H1 (cell line): ENCODE data around the gene CD247. TPM values are rescaled to one million over a fixed set of nuclear protein-coding genes. Genes with fewer than 3 reads are reported as not detected.
A peak's percentile ranks its signal among the peaks of the same experiment; 100 is the strongest.

Source experiments
- CTCF ChIA-PET: fragments of 300-600 bp; sonication (Branson Sonifier 250); formaldehyde crosslinking; loops from one replicate; lab custom pipeline; 2021; ENCODE audit not compliant: partially characterized antibody; lab: Charles Lee
- POLR2A ChIA-PET: fragments of 300-600 bp; sonication (Branson Sonifier 250); formaldehyde crosslinking; loops from one replicate; lab custom pipeline; 2021; ENCODE audit warnings: inconsistent platforms; ENCODE audit not compliant: partially characterized antibody; lab: Charles Lee
- DNase-seq, 2 experiments: peaks; one replicate each; pipeline versions ENCODE4 v3.0.0 to v3.0.0-alpha.2; 2010 to 2022; ENCODE audit warnings: low spot score in 2 of 2, low read depth in 1 of 2, mixed read lengths in 1 of 2
- FAIRE-seq: peaks from 2 replicates; lab custom pipeline; 2011; peaks lifted over from hg19 to GRCh38; lab: Jason Lieb, UNC
- H2AFZ ChIP-seq: 2 replicates; pipeline ENCODE4 v1.8.1; 2012; ENCODE audit warnings: low read length, inconsistent platforms
- H2AK5ac ChIP-seq: 2 replicates; pipeline ENCODE4 v1.6.1; 2013; ENCODE audit warnings: low read depth, low read length
- H2BK120ac ChIP-seq: replicated peaks from 2 replicates; pipeline ENCODE3; 2013; ENCODE audit warnings: low read depth, low read length, inconsistent platforms
- H2BK12ac ChIP-seq: 2 replicates; pipeline ENCODE4 v1.6.1; 2013; ENCODE audit warnings: low read depth, low read length
- H2BK15ac ChIP-seq: 2 replicates; pipeline ENCODE4 v1.6.1; 2013; ENCODE audit warnings: low read length
- H2BK20ac ChIP-seq: 2 replicates; pipeline ENCODE4 v1.6.1; 2013; ENCODE audit warnings: low read length
- H2BK5ac ChIP-seq: 2 replicates; pipeline ENCODE4 v1.6.1; 2013; ENCODE audit warnings: low read depth, low read length
- H3K14ac ChIP-seq: 2 replicates; pipeline ENCODE4 v1.6.1; 2013; ENCODE audit warnings: inconsistent platforms; ENCODE audit not compliant: insufficient read length
- H3K18ac ChIP-seq: 2 replicates; pipeline ENCODE4 v1.6.1; 2013; ENCODE audit warnings: low read length; ENCODE audit errors: extremely low read depth
- H3K23ac ChIP-seq: 2 replicates; pipeline ENCODE4 v1.6.1; 2013; ENCODE audit warnings: inconsistent platforms; ENCODE audit not compliant: insufficient read length
- H3K23me2 ChIP-seq: 2 replicates; pipeline ENCODE4 v1.6.1; 2013; ENCODE audit warnings: low read depth, low read length
- H3K27ac ChIP-seq: 2 replicates; pipeline ENCODE4 v1.6.1; 2011; ENCODE audit warnings: low read depth, low read length, inconsistent platforms
- H3K27me3 ChIP-seq, 4 experiments: replicated peaks in 1 of 4; 1 replicate in 1 of 4; 2 replicates in 3 of 4; pipeline versions ENCODE4 v1.6.1 to v1.8.1; 2011 to 2013; ENCODE audit warnings: low read length in 3 of 4, mild to moderate bottlenecking in 3 of 4, inconsistent platforms in 2 of 4, mixed read lengths in 2 of 4, moderate library complexity in 1 of 4; ENCODE audit not compliant: control insufficient read depth in 3 of 4, insufficient read depth in 3 of 4; ENCODE audit errors: extremely low read depth in 1 of 4
- H3K36me3 ChIP-seq, 4 experiments: 2 replicates each; pipeline versions ENCODE4 v1.6.1 to v1.8.1; 2011 to 2013; ENCODE audit warnings: mild to moderate bottlenecking in 4 of 4, low read length in 3 of 4, moderate library complexity in 2 of 4, control low read depth in 1 of 4, inconsistent platforms in 1 of 4; ENCODE audit not compliant: insufficient read depth in 4 of 4, control insufficient read depth in 2 of 4
- H3K4ac ChIP-seq: replicated peaks from 2 replicates; pipeline ENCODE3; 2013; ENCODE audit warnings: low read length, low read depth, mixed read lengths, inconsistent platforms; ENCODE audit not compliant: insufficient read length
- H3K4me1 ChIP-seq, 4 experiments: replicated peaks in 1 of 4; 1 replicate in 1 of 4; 2 replicates in 3 of 4; pipeline versions ENCODE4 v1.6.1 to v1.8.1; 2011 to 2013; ENCODE audit warnings: low read length in 3 of 4, inconsistent platforms in 2 of 4, mixed read lengths in 1 of 4; ENCODE audit not compliant: insufficient read depth in 4 of 4, control insufficient read depth in 3 of 4
- H3K4me2 ChIP-seq, 2 experiments: 2 replicates each; pipeline versions ENCODE4 v1.6.1 to v1.8.1; 2011 to 2013; ENCODE audit warnings: low read depth in 2 of 2, low read length in 2 of 2, control low read depth in 1 of 2, inconsistent platforms in 1 of 2, mild to moderate bottlenecking in 1 of 2; ENCODE audit not compliant: insufficient read depth in 1 of 2
- H3K4me3 ChIP-seq, 4 experiments: fragments of 200-600, 300-600 bp in 1 of 4; sonication (generic), shearing (Covaris generic), sonication (Bioruptor Twin) in 1 of 4; 2 replicates each; pipeline versions ENCODE4 v1.5.1 to v1.8.1; 2011 to 2016; ENCODE audit warnings: low read length in 4 of 4, low read depth in 3 of 4, control low read depth in 2 of 4, inconsistent platforms in 2 of 4, mild to moderate bottlenecking in 2 of 4, mixed read lengths in 1 of 4, moderate library complexity in 1 of 4; ENCODE audit not compliant: insufficient read depth in 2 of 4; ENCODE audit errors: extremely low read depth in 1 of 4
- H3K56ac ChIP-seq: replicated peaks from 2 replicates; pipeline ENCODE3; 2013; ENCODE audit warnings: low read depth, mild to moderate bottlenecking, mixed read lengths, low read length, inconsistent platforms; ENCODE audit not compliant: insufficient read length
- H3K79me1 ChIP-seq: 2 replicates; pipeline ENCODE4 v1.6.1; 2013; ENCODE audit warnings: low read depth, low read length, control low read depth
- H3K79me2 ChIP-seq, 2 experiments: 2 replicates each; pipeline versions ENCODE4 v1.6.1 to v1.8.1; 2012 to 2013; ENCODE audit warnings: low read length in 2 of 2, mild to moderate bottlenecking in 2 of 2, inconsistent platforms in 1 of 2; ENCODE audit not compliant: insufficient read depth in 2 of 2, control insufficient read depth in 1 of 2
- H3K9ac ChIP-seq, 4 experiments: replicated peaks in 1 of 4; 1 replicate in 1 of 4; 2 replicates in 3 of 4; pipeline versions ENCODE4 v1.6.1 to v1.8.1; 2011 to 2013; ENCODE audit warnings: low read depth in 3 of 4, low read length in 3 of 4, control low read depth in 2 of 4, mild to moderate bottlenecking in 2 of 4, moderate library complexity in 2 of 4, inconsistent platforms in 1 of 4; ENCODE audit errors: extremely low read depth in 1 of 4
- H3K9me3 ChIP-seq, 2 experiments: 2 replicates each; pipeline versions ENCODE4 v1.6.1 to v1.8.1; 2012 to 2013; ENCODE audit warnings: mild to moderate bottlenecking in 2 of 2, moderate library complexity in 2 of 2, control low read depth in 1 of 2, inconsistent platforms in 1 of 2, low read depth in 1 of 2, low read length in 1 of 2, mixed read lengths in 1 of 2; ENCODE audit not compliant: insufficient read depth in 2 of 2
- H4K20me1 ChIP-seq, 2 experiments: replicated peaks in 1 of 2; 2 replicates each; pipeline versions ENCODE3 to v1.8.1; 2011 to 2013; ENCODE audit warnings: inconsistent platforms in 2 of 2, low read length in 2 of 2, mild to moderate bottlenecking in 1 of 2; ENCODE audit not compliant: insufficient read depth in 2 of 2, control insufficient read depth in 1 of 2
- H4K5ac ChIP-seq: 2 replicates; pipeline ENCODE4 v1.6.1; 2013; ENCODE audit warnings: low read length, low read depth, mixed read lengths, inconsistent platforms; ENCODE audit not compliant: insufficient read length
- H4K8ac ChIP-seq: 2 replicates; pipeline ENCODE4 v1.8.0; 2013; ENCODE audit warnings: mild to moderate bottlenecking, moderate library complexity, low read length, inconsistent platforms; ENCODE audit not compliant: insufficient read depth; ENCODE audit errors: extremely low read depth
- H4K91ac ChIP-seq: replicated peaks from 2 replicates; pipeline ENCODE3; 2013; ENCODE audit warnings: low read length, mixed read lengths, inconsistent platforms; ENCODE audit not compliant: insufficient read length
- BCL11A ChIP-seq, 2 experiments: IDR thresholded peaks; one replicate each; pipeline ENCODE4 v1.6.1; 2011; ENCODE audit warnings: low read depth in 2 of 2, low read length in 2 of 2, mild to moderate bottlenecking in 2 of 2
- CEBPB ChIP-seq: IDR thresholded peaks from 2 replicates; pipeline ENCODE4 v1.6.1; 2012; ENCODE audit warnings: low read depth, low read length
- POU5F1 ChIP-seq: IDR thresholded peaks from 2 replicates; pipeline ENCODE4 v1.6.1; 2011; ENCODE audit warnings: low read depth, mild to moderate bottlenecking, low read length, moderate library complexity
- SP1 ChIP-seq: IDR thresholded peaks from 2 replicates; pipeline ENCODE4 v1.6.1; 2011; ENCODE audit warnings: low read depth, low read length
- WGBS, 2 experiments: shearing (Covaris generic) in 1 of 2; methylation state at CpG; one replicate each; pipeline versions ENCODE4 v1.1.6 to v1.1.7; 2013 to 2015; ENCODE audit warnings: low lambda C conversion rate in 2 of 2, mixed read lengths in 2 of 2, inconsistent platforms in 1 of 2, low coverage in 1 of 2, missing lambda C conversion rate in 1 of 2; ENCODE audit not compliant: insufficient replicate concordance in 2 of 2, insufficient coverage in 1 of 2, insufficient read length in 1 of 2; ENCODE audit errors: extremely low coverage in 1 of 2, missing lambda C conversion rate in 1 of 2; 5-methylcytosine and 5-hydroxymethylcytosine counted together
- polyA plus RNA-seq, 7 experiments: library from polyadenylated mRNA; depleted of rRNA in 3 of 7; stranded (reverse) in 5 of 7; unstranded in 2 of 7; fragments of >200 nt in 5 of 7; fragments of 200-250 nt in 2 of 7; gene quantifications; 1 replicate in 5 of 7; 2 replicates in 1 of 7; 4 replicates in 1 of 7; pipeline versions ENCODE4 v1.2.1 to v1.2.3, GENCODE V29; 2011 to 2013; ENCODE audit warnings: missing spikeins in 2 of 7, mixed read lengths in 2 of 7
- total RNA-seq: library from RNA; stranded (reverse); fragmentation: NEBNext Ultra II Directional; extraction: Animal tissue kit (Norgen Biotek cat#: 25700); gene quantifications from 2 replicates; pipeline ENCODE4 v1.2.1, GENCODE V29; 2021

The CD247 gene
- total and polyA plus RNA-seq, 2 of the 8 experiments (the other 6 are each of a cell fraction or from before 2014, with no cell fraction given), result 2.0 to 2.2 TPM

DNA sequence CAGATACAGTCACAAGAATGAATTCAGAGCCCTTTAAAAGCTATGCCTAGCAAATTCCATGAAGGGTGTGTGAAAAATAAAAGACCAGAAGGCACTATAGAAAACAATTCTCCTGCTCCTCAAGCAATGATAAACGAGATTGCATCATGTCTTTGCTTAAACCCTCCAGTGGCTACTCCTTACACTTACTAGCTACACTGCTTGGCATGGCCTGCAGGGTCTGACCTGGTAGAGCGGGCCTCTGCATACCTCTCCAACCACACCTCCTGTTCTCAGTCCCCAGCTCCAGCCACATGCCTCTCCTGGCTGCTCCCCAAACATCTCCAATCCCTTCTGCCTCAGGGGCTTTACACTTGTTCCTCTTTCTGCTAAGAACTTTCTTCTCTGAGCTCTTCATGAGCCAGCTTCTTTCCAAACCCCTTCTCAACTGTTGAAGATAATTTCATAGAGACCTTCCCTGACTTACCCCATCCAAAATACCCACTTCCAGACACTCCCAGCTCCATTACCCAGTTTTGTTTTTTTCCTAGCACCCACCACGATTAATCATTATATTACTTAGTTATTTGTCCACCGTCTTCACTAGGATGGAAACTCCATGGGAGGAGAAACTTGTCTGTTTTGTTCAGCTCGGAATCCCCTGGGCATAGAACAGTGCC, 46.4 kb upstream of the CD247 start:
- no peaks in the 10 kb centered on the region for H3K27me3 ChIP-seq
- no peak for FAIRE-seq
- no peak overlapping the region for H2BK20ac ChIP-seq
- no peak overlapping the region for H2BK12ac ChIP-seq
- TF ChIP-seq BCL11A (IDR thresholded peaks at IDR 0.05; ENCODE audit: low read depth in 2 of 2, low read length in 2 of 2) (no peak), SP1 (no peak), POU5F1 (no peak), CEBPB (peak; percentile 76)
- TF ChIP-seq, all 59 proteins: peak for 1
- no peak overlapping the region for H3K4ac ChIP-seq
- H2BK15ac ChIP-seq, result no peak overlapping the region
- CTCF ChIA-PET, result interaction anchor here (0.7 to 5.4 kb wide), 13 partner anchors 8 to 133 kb away, joined by 3 to 38 read pairs (median 4); no protein-coding TSS in a partner anchor
- H3K4me1 ChIP-seq, result no peaks in the 10 kb centered on the region
- POLR2A ChIA-PET, result interaction anchor here (1.7 to 4.9 kb wide), 2 partner anchors 12 to 145 kb away, joined by 5 to 32 read pairs; partner anchors contain the start of gene CREG1
- no peak overlapping the region for H4K91ac ChIP-seq
- H3K79me2 ChIP-seq, result no peaks in the 10 kb centered on the region
- H3K9ac ChIP-seq, result no peak overlapping the region
- H2AFZ ChIP-seq, result no peak overlapping the region; the same call in 1 of the 2 replicates
- H3K4me2 ChIP-seq, result no peak overlapping the region
- H2BK120ac ChIP-seq, result no peak overlapping the region
- H3K23me2 ChIP-seq, result no peaks in the 10 kb centered on the region; the same call in 1 of the 2 replicates
- no peak overlapping the region for H2AK5ac ChIP-seq
- no peak for DNase-seq
- no peak overlapping the region for H3K4me3 ChIP-seq
- no peak overlapping the region for H4K8ac ChIP-seq
- H3K56ac ChIP-seq, result no peak overlapping the region
- no peak overlapping the region for H3K27ac ChIP-seq
- WGBS, 2 experiments, result 86% methylated on average over 5 of the region's 5 CpGs; no CpG with 5 or more reads in 1 of the 2 experiments
- no peaks in the 10 kb centered on the region for H4K20me1 ChIP-seq
- H3K18ac ChIP-seq, result no peak overlapping the region
- H3K9me3 ChIP-seq, result no peaks in the 10 kb centered on the region
- no peak overlapping the region for H3K14ac ChIP-seq
- H3K79me1 ChIP-seq, result no peaks in the 10 kb centered on the region
- H3K23ac ChIP-seq, result no peak overlapping the region
- no peak overlapping the region for H4K5ac ChIP-seq
- no peak overlapping the region for H2BK5ac ChIP-seq
- H3K36me3 ChIP-seq, result no peaks in the 10 kb centered on the region
